HepG2 (cell line): ENCODE data around the gene BEST2. TPM values are rescaled to one million over a fixed set of nuclear protein-coding genes. Genes with fewer than 3 reads are reported as not detected.

ENCODE experiments used
- AKAP8 ChIP-seq: sonication (generic); formaldehyde crosslinking; IDR thresholded peaks from 2 replicates; pipeline ENCODE4 v1.5.1; 2020; ENCODE audit warnings: mild to moderate bottlenecking, missing genetic modification reagents
- ASH2L ChIP-seq: fragments of 300-600, 200-600 bp; sonication (generic); IDR thresholded peaks from 2 replicates; pipeline ENCODE4 v1.7.0; 2017; ENCODE audit warnings: low read depth, mild to moderate bottlenecking, moderate library complexity, mixed read lengths, low read length; ENCODE audit not compliant: insufficient read length
- CEBPG ChIP-seq: IDR thresholded peaks from 2 replicates; pipeline ENCODE4 v1.6.1; 2016
- ELF3 ChIP-seq: IDR thresholded peaks from 2 replicates; pipeline ENCODE4 v1.6.1; 2016; ENCODE audit warnings: missing genetic modification reagents, missing compliant biosample characterization
- ERF ChIP-seq: IDR thresholded peaks from 2 replicates; pipeline ENCODE4 v1.6.1; 2018; ENCODE audit warnings: missing biosample characterization, missing genetic modification reagents
- FOXA3 ChIP-seq: IDR thresholded peaks from 2 replicates; pipeline ENCODE4 v1.6.1; 2016; ENCODE audit warnings: missing genetic modification reagents, missing compliant biosample characterization
- GFI1 ChIP-seq: sonication (generic); formaldehyde crosslinking; IDR thresholded peaks from 2 replicates; pipeline ENCODE4 v1.5.0; 2020; ENCODE audit warnings: missing genetic modification reagents, mild to moderate bottlenecking, borderline replicate concordance
- MYC ChIP-seq: sonication (generic); formaldehyde crosslinking; IDR thresholded peaks from 2 replicates; pipeline ENCODE4 v1.9.0; 2021; ENCODE audit warnings: missing genetic modification reagents, borderline replicate concordance
- NRL ChIP-seq: sonication (generic); formaldehyde crosslinking; IDR thresholded peaks from 2 replicates; pipeline ENCODE4 v1.5.0; 2020; ENCODE audit warnings: missing genetic modification reagents, mild to moderate bottlenecking, moderate library complexity, borderline replicate concordance
- SRY ChIP-seq: sonication (generic); formaldehyde crosslinking; IDR thresholded peaks from 2 replicates; pipeline ENCODE4 v1.8.0; 2022; ENCODE audit warnings: mild to moderate bottlenecking, missing genetic modification reagents
- STAG1 ChIP-seq: sonication (generic); formaldehyde crosslinking; IDR thresholded peaks from 2 replicates; pipeline ENCODE4 v1.4.0; 2020; ENCODE audit warnings: missing genetic modification reagents
- TCF7L2 ChIP-seq: IDR thresholded peaks from 2 replicates; pipeline ENCODE4 v1.6.1; 2011; ENCODE audit warnings: mild to moderate bottlenecking, low read depth, low read length, moderate library complexity
- TEAD3 ChIP-seq: optimal IDR thresholded peaks from 2 replicates; pipeline ENCODE3; 2016; ENCODE audit warnings: borderline replicate concordance
- ZC3H4 ChIP-seq: sonication (generic); formaldehyde crosslinking; IDR thresholded peaks from 2 replicates; pipeline ENCODE4 v1.4.0; 2020; ENCODE audit warnings: missing genetic modification reagents, borderline replicate concordance
- ZNF136 ChIP-seq: sonication (generic); formaldehyde crosslinking; IDR thresholded peaks from 2 replicates; pipeline ENCODE4 v1.8.1; 2022; ENCODE audit warnings: low read depth, mild to moderate bottlenecking, moderate library complexity, missing genetic modification reagents
- ZNF30 ChIP-seq: sonication (generic); formaldehyde crosslinking; IDR thresholded peaks from 2 replicates; pipeline ENCODE4 v1.5.0; 2020; ENCODE audit warnings: mild to moderate bottlenecking, missing genetic modification reagents
- ZNF34 ChIP-seq: sonication (generic); formaldehyde crosslinking; IDR thresholded peaks from 2 replicates; pipeline ENCODE4 v1.4.0; 2020; ENCODE audit warnings: mild to moderate bottlenecking, missing genetic modification reagents, borderline replicate concordance
- ZNF367 ChIP-seq: sonication (generic); formaldehyde crosslinking; IDR thresholded peaks from 2 replicates; pipeline ENCODE4 v1.4.0; 2020; ENCODE audit warnings: missing genetic modification reagents, borderline replicate concordance
- ZNF501 ChIP-seq: sonication (generic); formaldehyde crosslinking; IDR thresholded peaks from 2 replicates; pipeline ENCODE4 v1.5.1; 2020; ENCODE audit warnings: mild to moderate bottlenecking, moderate library complexity, missing genetic modification reagents
- ZNF850 ChIP-seq: sonication (generic); formaldehyde crosslinking; conservative IDR thresholded peaks from 2 replicates; pipeline ENCODE4 v1.9.0; 2021; ENCODE audit warnings: mild to moderate bottlenecking, missing genetic modification reagents
- polyA plus RNA-seq, 8 experiments: library from polyadenylated mRNA; depleted of rRNA in 3 of 8; stranded (reverse) in 7 of 8; unstranded in 1 of 8; fragments of >200 nt; fragmentation: Illumina TruSeq in 4 of 8; extraction: Trizol in 4 of 8; gene quantifications; 2 replicates each; pipeline versions ENCODE4 v1.2.1 to v1.2.3, GENCODE V29; 2011 to 2016; ENCODE audit warnings: low read depth in 4 of 8, missing spikeins in 1 of 8, mixed read lengths in 1 of 8; ENCODE audit not compliant: insufficient read depth in 1 of 8
- total RNA-seq, 5 experiments: library from RNA; depleted of rRNA; stranded (reverse); fragments of >200 nt; fragmentation: Illumina TruSeq; extraction: Trizol; gene quantifications; 2 replicates each; pipeline ENCODE4 v1.2.3, GENCODE V29; 2016; ENCODE audit warnings: low read depth in 1 of 5
- TF ChIP-seq, protein P1 (sequence below): sonication (generic); formaldehyde crosslinking; IDR thresholded peaks from 2 replicates; pipeline ENCODE4 v1.8.0; 2023; ENCODE audit warnings: mild to moderate bottlenecking, missing genetic modification reagents
- TF ChIP-seq, protein P2 (sequence below): sonication (generic); formaldehyde crosslinking; conservative IDR thresholded peaks from 2 replicates; pipeline ENCODE4 v1.4.0; 2020; ENCODE audit warnings: mild to moderate bottlenecking, missing genetic modification reagents, moderate library complexity
- TF ChIP-seq, protein P3 (sequence below): sonication (generic); formaldehyde crosslinking; IDR thresholded peaks from 2 replicates; pipeline ENCODE4 v1.5.0; 2020; ENCODE audit warnings: mild to moderate bottlenecking, missing genetic modification reagents

Gene BEST2
- total and polyA plus RNA-seq, 2 of the 13 experiments (the other 11 are each of a cell fraction or from before 2014, with no cell fraction given) = not detected

- TF ChIP-seq ZNF850 (CRISPR knock-in tag) = no peak
- TF ChIP-seq STAG1 (CRISPR knock-in tag) = peak; percentile 98
- TF ChIP-seq TCF7L2 = no peak
- peak; percentile 39; the same call in 1 of the 2 replicates for TF ChIP-seq MYC (CRISPR knock-in tag)
- 0 out of 2 replicates have a peak, but pooled peaks have one; percentile 56 for TF ChIP-seq GFI1 (CRISPR knock-in tag)
- peak; percentile 17; the same call in 1 of the 2 replicates for TF ChIP-seq ZNF501 (CRISPR knock-in tag)
- TF ChIP-seq, protein P1, sequence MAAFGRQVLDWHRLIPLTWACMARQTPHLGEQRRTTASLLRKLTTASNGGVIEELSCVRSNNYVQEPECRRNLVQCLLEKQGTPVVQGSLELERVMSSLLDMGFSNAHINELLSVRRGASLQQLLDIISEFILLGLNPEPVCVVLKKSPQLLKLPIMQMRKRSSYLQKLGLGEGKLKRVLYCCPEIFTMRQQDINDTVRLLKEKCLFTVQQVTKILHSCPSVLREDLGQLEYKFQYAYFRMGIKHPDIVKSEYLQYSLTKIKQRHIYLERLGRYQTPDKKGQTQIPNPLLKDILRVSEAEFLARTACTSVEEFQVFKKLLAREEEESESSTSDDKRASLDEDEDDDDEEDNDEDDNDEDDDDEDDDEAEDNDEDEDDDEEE = peak; percentile 60; the same call in 1 of the 2 replicates
- TF ChIP-seq AKAP8 = peak; percentile 63
- peak; percentile 28; the same call in 1 of the 2 replicates for TF ChIP-seq NRL (CRISPR knock-in tag)
- peak; percentile 79 for TF ChIP-seq ELF3 (CRISPR knock-in tag)
- peak; percentile 52 for TF ChIP-seq CEBPG (CRISPR knock-in tag)
- no peak for TF ChIP-seq ZNF367 (CRISPR knock-in tag)
- TF ChIP-seq ZNF34 (CRISPR knock-in tag) = no peak
- no peak for TF ChIP-seq ASH2L
- TF ChIP-seq ZC3H4 (CRISPR knock-in tag) = peak; percentile 16; the same call in 1 of the 2 replicates
- 0 out of 2 replicates have a peak, but pooled peaks have one; percentile 39 for TF ChIP-seq ZNF30 (CRISPR knock-in tag)
- TF ChIP-seq, protein P2, sequence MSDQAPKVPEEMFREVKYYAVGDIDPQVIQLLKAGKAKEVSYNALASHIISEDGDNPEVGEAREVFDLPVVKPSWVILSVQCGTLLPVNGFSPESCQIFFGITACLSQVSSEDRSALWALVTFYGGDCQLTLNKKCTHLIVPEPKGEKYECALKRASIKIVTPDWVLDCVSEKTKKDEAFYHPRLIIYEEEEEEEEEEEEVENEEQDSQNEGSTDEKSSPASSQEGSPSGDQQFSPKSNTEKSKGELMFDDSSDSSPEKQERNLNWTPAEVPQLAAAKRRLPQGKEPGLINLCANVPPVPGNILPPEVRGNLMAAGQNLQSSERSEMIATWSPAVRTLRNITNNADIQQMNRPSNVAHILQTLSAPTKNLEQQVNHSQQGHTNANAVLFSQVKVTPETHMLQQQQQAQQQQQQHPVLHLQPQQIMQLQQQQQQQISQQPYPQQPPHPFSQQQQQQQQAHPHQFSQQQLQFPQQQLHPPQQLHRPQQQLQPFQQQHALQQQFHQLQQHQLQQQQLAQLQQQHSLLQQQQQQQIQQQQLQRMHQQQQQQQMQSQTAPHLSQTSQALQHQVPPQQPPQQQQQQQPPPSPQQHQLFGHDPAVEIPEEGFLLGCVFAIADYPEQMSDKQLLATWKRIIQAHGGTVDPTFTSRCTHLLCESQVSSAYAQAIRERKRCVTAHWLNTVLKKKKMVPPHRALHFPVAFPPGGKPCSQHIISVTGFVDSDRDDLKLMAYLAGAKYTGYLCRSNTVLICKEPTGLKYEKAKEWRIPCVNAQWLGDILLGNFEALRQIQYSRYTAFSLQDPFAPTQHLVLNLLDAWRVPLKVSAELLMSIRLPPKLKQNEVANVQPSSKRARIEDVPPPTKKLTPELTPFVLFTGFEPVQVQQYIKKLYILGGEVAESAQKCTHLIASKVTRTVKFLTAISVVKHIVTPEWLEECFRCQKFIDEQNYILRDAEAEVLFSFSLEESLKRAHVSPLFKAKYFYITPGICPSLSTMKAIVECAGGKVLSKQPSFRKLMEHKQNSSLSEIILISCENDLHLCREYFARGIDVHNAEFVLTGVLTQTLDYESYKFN (CRISPR knock-in tag) = no peak
- TF ChIP-seq ZNF136 (CRISPR knock-in tag) = no peak
- TF ChIP-seq, protein P3, sequence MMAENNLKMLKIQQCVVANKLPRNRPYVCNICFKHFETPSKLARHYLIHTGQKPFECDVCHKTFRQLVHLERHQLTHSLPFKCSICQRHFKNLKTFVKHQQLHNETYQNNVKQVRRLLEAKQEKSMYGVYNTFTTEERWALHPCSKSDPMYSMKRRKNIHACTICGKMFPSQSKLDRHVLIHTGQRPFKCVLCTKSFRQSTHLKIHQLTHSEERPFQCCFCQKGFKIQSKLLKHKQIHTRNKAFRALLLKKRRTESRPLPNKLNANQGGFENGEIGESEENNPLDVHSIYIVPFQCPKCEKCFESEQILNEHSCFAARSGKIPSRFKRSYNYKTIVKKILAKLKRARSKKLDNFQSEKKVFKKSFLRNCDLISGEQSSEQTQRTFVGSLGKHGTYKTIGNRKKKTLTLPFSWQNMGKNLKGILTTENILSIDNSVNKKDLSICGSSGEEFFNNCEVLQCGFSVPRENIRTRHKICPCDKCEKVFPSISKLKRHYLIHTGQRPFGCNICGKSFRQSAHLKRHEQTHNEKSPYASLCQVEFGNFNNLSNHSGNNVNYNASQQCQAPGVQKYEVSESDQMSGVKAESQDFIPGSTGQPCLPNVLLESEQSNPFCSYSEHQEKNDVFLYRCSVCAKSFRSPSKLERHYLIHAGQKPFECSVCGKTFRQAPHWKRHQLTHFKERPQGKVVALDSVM = 0 out of 2 replicates have a peak, but pooled peaks have one; percentile 18
- TF ChIP-seq FOXA3 (CRISPR knock-in tag) = 0 out of 2 replicates have a peak, but pooled peaks have one; percentile 11
- peak; percentile 59 for TF ChIP-seq TEAD3
- TF ChIP-seq ERF = peak; percentile 70; the same call in 1 of the 2 replicates
- TF ChIP-seq SRY = peak; percentile 75; the same call in 1 of the 2 replicates
Measured at GRCh38 chr19:12796146-12797071, 44.8 kb downstream of the BEST2 start (continued).
